GM18502 (cell line): ENCODE measurements around the gene ZNF610.

Experiments
- ATAC-seq: cut with Tn5 transposase; IDR thresholded peaks from one replicate; pipeline ENCODE4 v1.9.1; 2021; ENCODE audit warnings: mild to moderate bottlenecking; ENCODE audit not compliant: unreplicated experiment, poor library complexity

The ZNF610 gene

DNA sequence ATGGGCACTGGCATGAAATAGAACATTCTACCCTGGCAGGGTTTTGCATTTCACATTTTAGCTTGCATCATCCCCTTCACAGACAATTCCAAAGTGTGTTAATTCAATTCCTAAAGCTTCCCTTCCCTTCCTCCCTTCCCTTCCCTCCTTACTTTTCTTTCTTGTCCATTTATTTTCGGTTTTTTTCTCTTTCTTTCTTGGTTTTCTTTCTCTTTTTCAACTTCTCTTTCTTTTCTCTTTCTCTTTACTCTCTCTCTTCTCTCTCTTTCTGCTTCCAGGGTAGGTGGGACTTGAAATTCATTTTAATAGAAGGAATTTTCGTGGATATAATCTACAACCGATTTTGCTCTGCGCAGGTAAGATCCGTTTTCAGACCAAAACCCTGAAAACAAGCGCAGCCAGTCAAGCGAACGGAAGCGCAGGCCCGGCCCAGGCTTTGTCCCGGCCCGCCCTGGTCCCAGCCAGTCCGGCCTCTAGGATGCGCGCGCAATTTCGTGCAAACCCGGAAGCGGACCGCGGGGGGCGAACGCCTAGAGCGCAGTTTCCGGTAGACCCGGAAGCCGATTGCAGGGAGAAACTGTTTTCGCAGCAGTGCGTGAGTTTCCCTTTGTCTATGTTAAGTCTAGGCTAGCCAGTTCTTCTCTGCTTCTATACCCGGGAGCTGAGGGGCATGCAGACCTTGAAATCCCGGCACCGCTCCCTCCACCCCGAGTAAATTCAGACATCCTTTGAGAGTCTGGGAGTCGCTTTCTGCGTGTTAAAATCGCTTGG, 61.5 kb downstream of the ZNF610 start, which contains the start of gene ZNF528:
TSS of gene ZNF528 (plus strand) at position 540 of the 771 bp plus-strand sequence. CDS start 4,165 bp downstream, outside the sequence.
- ATAC-seq: no peak

DNA sequence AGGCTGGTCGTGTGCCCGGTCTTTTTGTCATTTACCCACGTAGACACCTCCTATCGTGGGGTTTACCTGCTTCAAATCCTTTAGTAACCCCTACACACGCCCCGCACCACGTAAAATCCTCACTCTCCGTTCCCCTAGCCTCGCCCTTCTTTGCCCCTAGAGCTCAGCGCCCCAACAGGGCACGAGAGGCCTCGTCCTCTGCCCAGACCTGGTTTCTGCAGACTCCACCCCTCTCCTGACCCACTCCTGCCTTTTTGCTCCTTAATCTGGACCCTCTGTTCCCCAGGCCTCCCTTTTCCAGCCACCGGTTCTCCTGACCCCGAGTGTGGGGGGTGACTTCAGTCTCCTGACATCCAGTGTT, 62.0 kb downstream of the ZNF610 start:
- no peak for ATAC-seq

DNA sequence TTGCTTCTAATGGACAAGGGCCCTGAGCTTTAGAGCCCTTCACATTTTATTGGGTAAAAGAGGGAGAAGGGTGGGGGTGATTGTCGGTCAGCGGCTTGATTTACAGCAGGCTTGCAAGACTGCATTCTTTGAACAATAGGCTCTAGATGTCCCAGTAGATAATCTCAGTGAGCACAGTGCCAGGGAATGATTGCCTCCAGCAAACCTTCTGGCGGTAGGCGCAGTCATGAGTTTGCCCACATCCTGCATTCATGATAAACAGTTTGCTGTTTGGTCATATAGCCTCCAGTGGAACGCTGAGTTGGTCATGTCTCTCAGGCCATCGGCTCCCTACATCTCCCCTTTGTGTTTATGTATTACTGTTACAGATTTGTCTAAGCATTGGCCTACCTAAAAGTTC, 74.2 kb downstream of the ZNF610 start:
- ATAC-seq: no peak

DNA sequence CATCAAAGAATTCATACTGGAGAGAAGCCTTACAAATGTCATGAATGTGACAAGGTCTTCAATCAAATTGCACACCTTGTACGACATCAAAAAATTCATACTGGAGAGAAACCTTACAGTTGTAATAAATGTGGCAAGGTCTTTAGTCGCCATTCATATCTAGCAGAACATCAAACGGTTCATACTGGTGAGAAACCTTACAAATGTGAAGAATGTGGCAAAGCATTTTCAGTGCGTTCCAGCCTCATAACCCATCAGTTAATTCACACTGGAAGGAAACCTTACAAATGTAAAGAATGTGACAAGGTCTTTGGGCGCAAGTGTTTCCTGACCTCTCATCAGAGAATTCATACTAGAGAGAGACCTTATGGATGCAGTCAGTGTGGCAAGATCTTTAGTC, 79.7 kb downstream of the ZNF610 start:
- ATAC-seq: no peak
